Muscle layer of duodenum (tissue), 2 donors: ENCODE measurements around the gene PTPRN2.

Experiments
- H3K27ac ChIP-seq: one replicate; pipeline ENCODE4 v1.7.0; 2013; ENCODE audit warnings: mild to moderate bottlenecking, low read length
- H3K27me3 ChIP-seq: one replicate; pipeline ENCODE4 v1.7.0; 2013; ENCODE audit warnings: low read depth, mild to moderate bottlenecking, control low read depth, low read length
- H3K36me3 ChIP-seq, 2 donors: one replicate each; pipeline ENCODE4 v1.7.0; 2013; ENCODE audit warnings: low read length in 2 of 2, control low read depth in 1 of 2, mild to moderate bottlenecking in 1 of 2; ENCODE audit not compliant: insufficient read depth in 2 of 2, control insufficient read depth in 1 of 2
- H3K4me1 ChIP-seq, 2 donors: one replicate each; pipeline ENCODE4 v1.7.0; 2013; ENCODE audit warnings: low read length in 2 of 2, mild to moderate bottlenecking in 2 of 2, control low read depth in 1 of 2, moderate library complexity in 1 of 2; ENCODE audit not compliant: insufficient read depth in 2 of 2, control insufficient read depth in 1 of 2
- H3K4me3 ChIP-seq, 2 donors: one replicate each; pipeline ENCODE4 v1.7.0; 2013; ENCODE audit warnings: low read length in 2 of 2, low read depth in 1 of 2, mild to moderate bottlenecking in 1 of 2
- H3K9me3 ChIP-seq, 2 donors: one replicate each; pipeline ENCODE4 v1.7.0; 2013; ENCODE audit warnings: low read length in 2 of 2, control low read depth in 1 of 2, mild to moderate bottlenecking in 1 of 2; ENCODE audit not compliant: control insufficient read depth in 1 of 2
- donor health status: healthy.

The PTPRN2 gene

DNA sequence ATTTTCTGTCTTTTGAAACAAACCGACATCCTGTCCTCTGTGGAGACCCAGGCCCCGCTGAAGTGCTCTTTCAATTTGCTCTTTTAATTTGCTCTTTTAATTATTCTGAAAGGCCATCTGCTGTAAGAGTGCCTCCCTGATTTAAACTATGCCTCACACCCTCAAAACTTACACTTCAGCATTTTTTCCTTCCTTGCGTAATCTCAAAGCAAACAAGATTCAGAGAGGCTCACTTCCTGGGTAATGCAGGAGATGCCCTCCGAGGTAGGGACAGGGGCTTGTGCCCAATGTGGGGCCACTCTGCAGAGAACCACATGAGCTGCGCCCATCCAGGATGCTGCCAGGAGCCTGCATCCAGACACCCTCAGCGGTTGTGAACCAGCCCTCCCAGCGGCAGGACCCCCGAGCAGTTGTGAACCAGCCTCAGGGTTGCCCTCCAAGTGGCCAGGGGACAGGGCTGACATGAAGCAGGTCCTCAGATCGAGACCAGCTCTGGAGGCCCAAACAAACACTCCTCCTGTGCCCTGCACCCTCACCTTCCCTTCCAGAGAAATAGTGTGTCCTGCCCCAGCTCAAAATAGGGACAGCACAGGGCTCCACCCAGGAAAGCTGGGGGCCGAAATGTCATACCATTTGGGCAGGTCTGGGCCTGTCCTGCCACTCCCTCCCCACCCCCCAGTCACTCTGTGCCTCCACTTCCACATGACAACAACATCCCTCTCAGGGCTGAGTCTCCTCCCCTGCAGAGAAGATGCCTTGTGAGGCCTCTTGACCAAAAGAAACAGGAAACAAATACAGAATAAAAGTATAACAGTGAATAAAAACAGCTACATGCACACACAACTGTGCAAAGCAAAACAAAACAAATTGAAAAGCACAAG, 190.4 kb downstream of the PTPRN2 start:
- Histone ChIP-seq H3K36me3 (no peaks in the 10 kb centered on the region), H3K27me3 (no peaks in the 10 kb centered on the region), H3K27ac (no peak overlapping the region)

DNA sequence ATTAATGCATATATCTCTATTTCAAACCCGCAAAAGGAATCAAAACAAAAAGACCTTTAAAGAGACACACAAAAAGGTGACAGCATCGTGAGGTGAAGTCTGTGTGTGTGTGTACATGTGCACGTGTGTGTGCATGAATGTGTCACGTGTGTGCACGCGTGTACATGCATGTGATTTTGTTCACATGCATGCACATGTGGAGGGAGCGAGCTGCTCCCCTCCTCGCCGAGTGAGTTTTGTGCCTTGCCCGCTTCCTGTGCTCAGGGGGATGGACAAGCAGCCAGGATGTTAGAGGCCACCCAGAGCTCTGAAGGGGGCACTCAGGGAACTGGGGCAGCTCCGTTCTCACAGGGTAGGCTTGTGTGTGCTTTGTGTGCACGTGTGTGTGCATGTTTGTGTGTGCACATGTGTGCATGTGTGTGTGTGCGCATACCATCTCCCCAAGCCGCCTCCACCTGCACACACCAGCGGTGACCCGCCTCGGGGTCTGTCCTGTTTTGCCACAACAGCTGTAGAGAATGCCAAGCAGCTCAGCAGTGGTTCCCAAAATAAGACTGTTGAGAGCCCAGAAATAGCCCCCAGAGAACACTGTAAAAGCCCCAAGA, 191.2 kb downstream of the PTPRN2 start:
- H3K4me3 ChIP-seq = no peak overlapping the region
- no peak overlapping the region for H3K27ac ChIP-seq
- no peaks in the 10 kb centered on the region for H3K27me3 ChIP-seq
- H3K9me3 ChIP-seq = peaks cover 0 to 11% of the 10 kb centered on the region in 2 donors
- no peaks in the 10 kb centered on the region for H3K4me1 ChIP-seq
- no peaks in the 10 kb centered on the region for H3K36me3 ChIP-seq

More for the DNA sequence above, 190.4 kb downstream of the PTPRN2 start:
- Histone ChIP-seq H3K4me3 (no peak overlapping the region), H3K4me1 (no peaks in the 10 kb centered on the region), H3K9me3 (peaks cover 0 to 11% of the 10 kb centered on the region in 2 donors)

DNA sequence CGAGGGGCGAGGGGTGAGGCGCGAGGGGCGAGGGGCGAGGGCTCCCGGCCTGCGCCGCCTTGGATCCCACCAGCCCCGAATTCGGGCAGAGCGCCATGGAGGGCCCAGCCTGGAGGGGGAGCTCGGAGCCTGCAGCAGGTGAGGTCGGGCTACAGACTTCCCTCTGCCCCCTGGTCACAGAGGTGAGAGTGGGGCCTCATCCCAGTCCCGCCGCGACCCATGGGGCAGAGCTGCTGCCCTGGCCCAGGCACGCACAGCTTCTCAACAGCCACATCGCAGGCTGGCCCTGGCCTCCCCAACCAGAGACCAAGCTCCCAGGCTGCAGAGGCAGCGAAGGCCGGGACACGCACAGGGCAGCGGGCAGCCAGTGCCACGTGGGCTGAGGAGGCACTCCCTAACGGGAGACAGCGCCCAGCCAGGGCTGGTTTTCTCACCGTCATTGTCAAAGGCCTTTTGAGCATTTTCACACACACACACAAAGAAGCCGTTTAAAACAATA, 191.8 kb downstream of the PTPRN2 start:
- Histone ChIP-seq H3K27ac (no peak overlapping the region), H3K36me3 (no peaks in the 10 kb centered on the region), H3K4me1 (no peaks in the 10 kb centered on the region), H3K4me3 (no peak overlapping the region), H3K9me3 (peaks cover 0 to 11% of the 10 kb centered on the region in 2 donors), H3K27me3 (no peaks in the 10 kb centered on the region)

DNA sequence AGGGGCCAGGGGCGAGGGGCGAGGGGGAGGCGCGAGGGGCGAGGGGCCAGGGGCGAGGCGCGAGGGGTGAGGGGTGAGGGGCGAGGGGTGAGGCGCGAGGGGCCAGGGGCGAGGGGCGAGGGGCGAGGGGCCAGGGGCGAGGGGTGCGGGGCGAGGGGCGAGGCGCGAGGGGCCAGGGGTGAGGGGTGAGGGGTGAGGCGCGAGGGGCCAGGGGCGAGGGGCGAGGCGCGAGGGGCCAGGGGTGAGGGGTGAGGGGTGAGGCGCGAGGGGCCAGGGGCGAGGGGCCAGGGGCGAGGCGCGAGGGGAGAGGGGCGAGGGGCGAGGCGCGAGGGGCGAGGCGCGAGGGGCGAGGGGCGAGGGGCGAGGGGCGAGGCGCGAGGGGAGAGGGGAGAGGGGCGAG, 192.3 kb downstream of the PTPRN2 start:
- Histone ChIP-seq H3K4me3 (no peak overlapping the region), H3K36me3 (no peaks in the 10 kb centered on the region)

DNA sequence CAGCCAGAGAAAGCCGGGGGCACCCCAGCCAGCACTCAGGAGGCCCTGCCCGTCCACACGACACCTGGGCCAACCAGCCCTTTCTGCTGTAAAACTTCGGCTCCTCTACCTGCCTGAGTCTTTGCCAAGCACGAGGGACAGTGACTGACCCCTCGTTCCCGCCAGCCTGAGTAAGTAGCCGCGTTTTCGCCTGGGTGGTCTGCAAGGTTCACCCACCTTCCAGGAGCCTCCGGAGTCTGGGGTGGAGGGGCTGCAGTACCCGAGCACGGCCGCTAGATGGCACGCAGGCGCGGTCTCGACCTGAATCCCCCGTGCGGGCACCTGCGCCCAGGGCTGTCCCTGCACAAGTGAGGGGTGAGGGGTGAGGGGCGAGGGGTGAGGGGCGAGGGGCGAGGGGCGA, 192.7 kb downstream of the PTPRN2 start:
- Histone ChIP-seq H3K4me1 (no peaks in the 10 kb centered on the region), H3K9me3 (peaks cover 0 to 11% of the 10 kb centered on the region in 2 donors), H3K36me3 (no peaks in the 10 kb centered on the region), H3K4me3 (no peak overlapping the region), H3K27ac (no peak overlapping the region), H3K27me3 (no peaks in the 10 kb centered on the region)

More for the DNA sequence above, 192.3 kb downstream of the PTPRN2 start:
- Histone ChIP-seq H3K4me1 (no peaks in the 10 kb centered on the region), H3K27ac (no peak overlapping the region), H3K27me3 (no peaks in the 10 kb centered on the region), H3K9me3 (peaks cover 0 to 11% of the 10 kb centered on the region in 2 donors)

DNA sequence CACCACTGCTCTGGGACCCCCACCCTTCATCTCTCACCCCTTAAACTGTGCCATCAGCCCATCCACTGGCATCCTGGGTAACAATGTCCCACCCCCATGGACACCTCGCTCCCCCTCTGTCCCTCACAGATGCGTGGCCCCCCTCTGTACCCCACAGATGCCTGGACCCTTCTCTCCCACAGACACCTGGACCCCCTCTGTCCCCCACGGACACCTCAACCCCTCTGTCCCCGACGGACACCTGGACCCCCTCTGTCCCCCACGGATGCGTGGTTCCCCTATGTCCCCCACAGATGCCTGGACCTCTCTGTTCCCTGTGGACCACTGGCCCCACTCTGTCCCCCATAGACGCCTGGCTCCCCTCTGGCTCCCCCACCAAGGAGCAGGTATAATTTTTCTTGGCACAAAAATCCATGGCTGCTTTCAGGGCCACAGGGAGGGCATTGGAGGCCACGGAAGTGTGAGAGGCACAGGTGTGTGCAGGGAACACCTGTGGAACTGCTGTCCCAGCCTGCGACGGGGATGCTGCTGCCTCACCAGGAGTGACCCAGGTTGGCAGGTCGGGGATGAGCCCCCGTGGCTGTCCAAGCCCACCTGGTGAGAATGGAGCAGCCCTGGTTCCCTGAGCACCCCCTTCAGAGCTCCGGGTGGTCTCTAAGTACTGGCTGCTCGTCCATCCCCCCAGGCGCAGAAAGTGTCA, 193.5 kb downstream of the PTPRN2 start:
- no peak overlapping the region for H3K27ac ChIP-seq
- peaks cover 0 to 8% of the 10 kb centered on the region in 2 donors for H3K9me3 ChIP-seq
- no peaks in the 10 kb centered on the region for H3K4me1 ChIP-seq
- no peaks in the 10 kb centered on the region for H3K27me3 ChIP-seq
- H3K36me3 ChIP-seq = no peaks in the 10 kb centered on the region
- no peak overlapping the region for H3K4me3 ChIP-seq

DNA sequence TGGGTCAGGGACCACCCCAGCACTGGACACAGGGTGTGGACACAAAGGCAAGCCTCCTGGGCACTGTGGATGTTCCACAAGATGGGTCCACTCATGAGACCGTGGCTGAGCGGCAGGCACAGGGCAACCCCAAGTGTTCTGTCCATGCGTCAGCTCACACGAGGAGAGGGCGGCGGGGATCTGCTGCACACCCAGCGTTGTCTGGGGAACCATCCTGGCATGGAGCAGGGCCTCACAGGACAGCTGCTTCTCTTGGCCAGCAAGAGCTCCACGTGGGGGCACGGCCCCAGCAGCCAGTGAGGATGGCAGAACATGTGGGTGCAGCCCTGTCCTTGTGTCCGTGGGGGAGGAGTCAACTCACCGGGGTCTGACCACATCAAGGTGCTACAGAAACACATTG, 195.4 kb downstream of the PTPRN2 start:
- Histone ChIP-seq H3K36me3 (no peaks in the 10 kb centered on the region), H3K27ac (no peak overlapping the region), H3K9me3 (no peaks in the 10 kb centered on the region), H3K4me1 (no peaks in the 10 kb centered on the region), H3K4me3 (no peak overlapping the region), H3K27me3 (peaks cover 2% of the 10 kb centered on the region)

DNA sequence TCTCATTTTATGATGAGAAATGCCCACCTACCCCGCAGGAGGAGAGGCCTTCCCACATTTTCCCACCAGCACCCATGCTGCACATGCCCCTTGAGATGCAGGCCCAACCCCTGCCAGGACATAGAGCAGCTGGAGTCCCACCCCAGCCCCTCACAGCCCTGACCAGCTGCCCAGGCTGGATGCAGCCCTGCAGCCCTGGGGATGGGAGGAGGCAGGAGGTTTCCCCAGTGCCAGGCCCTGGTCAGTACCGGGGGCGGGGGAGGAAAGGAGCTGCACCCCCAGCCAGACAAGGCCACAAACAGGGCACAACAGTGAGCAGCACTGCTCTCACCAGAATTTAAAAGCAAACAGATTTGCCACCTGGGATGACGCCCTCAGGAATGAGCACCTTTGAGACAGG, 196.1 kb downstream of the PTPRN2 start:
- Histone ChIP-seq H3K4me3 (no peak overlapping the region), H3K27me3 (peaks cover 6% of the 10 kb centered on the region), H3K9me3 (no peaks in the 10 kb centered on the region), H3K27ac (no peak overlapping the region), H3K4me1 (no peaks in the 10 kb centered on the region), H3K36me3 (no peaks in the 10 kb centered on the region)

DNA sequence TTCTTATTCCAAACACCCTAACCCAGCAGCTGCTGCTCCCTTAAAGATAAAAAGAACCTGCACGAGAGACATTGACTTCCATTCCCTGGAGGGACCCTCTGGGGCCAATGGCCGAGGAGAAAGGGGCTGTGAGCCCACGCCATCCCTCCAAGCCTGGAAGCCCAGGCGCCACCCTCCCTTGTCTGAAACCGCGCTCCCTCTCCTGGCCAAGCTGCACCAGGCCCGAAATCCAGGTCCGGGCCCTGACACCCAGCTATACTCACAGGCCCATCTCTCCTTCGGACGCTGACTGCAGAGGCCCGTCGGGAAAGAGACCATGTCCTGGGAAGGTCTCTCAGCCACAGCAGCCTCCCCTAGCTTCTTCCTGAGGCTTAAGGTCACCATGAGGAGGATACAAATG, 196.5 kb downstream of the PTPRN2 start:
- no peaks in the 10 kb centered on the region for H3K36me3 ChIP-seq
- peaks cover 6% of the 10 kb centered on the region for H3K27me3 ChIP-seq
- H3K4me3 ChIP-seq = no peak overlapping the region
- H3K9me3 ChIP-seq = no peaks in the 10 kb centered on the region
- no peak overlapping the region for H3K27ac ChIP-seq
- H3K4me1 ChIP-seq = no peaks in the 10 kb centered on the region

DNA sequence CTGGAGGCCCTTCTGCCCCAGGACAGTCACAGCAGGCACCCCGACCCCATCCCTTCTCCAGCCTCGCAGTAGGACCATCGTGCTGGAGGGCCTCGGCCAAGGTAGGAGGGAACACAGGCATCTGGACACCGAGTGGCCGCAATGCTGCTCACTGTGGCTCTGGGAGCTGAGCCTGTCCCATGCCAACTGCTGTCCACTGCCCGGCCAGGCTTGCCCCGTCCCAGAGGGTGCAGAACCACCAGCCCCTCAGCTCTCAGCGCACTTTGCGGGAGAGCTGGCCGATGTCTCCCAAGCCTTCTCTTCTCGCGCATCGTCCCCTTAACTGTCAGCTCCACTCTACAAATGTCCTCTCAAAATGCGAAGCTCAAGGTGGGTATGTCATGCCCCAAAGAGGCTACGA, 197.2 kb downstream of the PTPRN2 start:
- H3K4me1 ChIP-seq = no peaks in the 10 kb centered on the region
- no peaks in the 10 kb centered on the region for H3K36me3 ChIP-seq
- H3K4me3 ChIP-seq = no peak overlapping the region
- H3K27ac ChIP-seq = no peak overlapping the region
- no peaks in the 10 kb centered on the region for H3K9me3 ChIP-seq
- H3K27me3 ChIP-seq = peaks cover 6% of the 10 kb centered on the region
